MG63 (cell line): ENCODE measurements around the gene MET. TPM values are rescaled to one million over a fixed set of nuclear protein-coding genes. Genes with fewer than 3 reads are reported as not detected.
"Not testable (repeated sequence)": the region's sequence is repeated elsewhere in the genome, so short reads cannot be mapped to it uniquely, and the experiment has no call there.

Experiments used
- DNase-seq: peaks from one replicate; pipeline ENCODE4 v3.0.0-alpha.2; 2020
- H3K27me3 ChIP-seq: fragments of 250-450 bp; sonication (Bioruptor Pico); 2 replicates; pipeline ENCODE4 v1.5.1; 2020; ENCODE audit warnings: mild to moderate bottlenecking, moderate library complexity
- H3K36me3 ChIP-seq: fragments of 250-450 bp; sonication (Bioruptor Pico); 2 replicates; pipeline ENCODE4 v1.5.1; 2020; ENCODE audit warnings: mild to moderate bottlenecking, moderate library complexity
- H3K4me3 ChIP-seq: fragments of 250-450 bp; sonication (Bioruptor Pico); 2 replicates; pipeline ENCODE4 v1.5.1; 2020; ENCODE audit warnings: mild to moderate bottlenecking, moderate library complexity
- H3K9me3 ChIP-seq: fragments of 250-450 bp; sonication (Bioruptor Pico); 2 replicates; pipeline ENCODE4 v1.5.1; 2020; ENCODE audit warnings: mild to moderate bottlenecking, moderate library complexity
- total RNA-seq: library from RNA; depleted of rRNA; stranded (reverse); fragments of >200 nt; shearing (Covaris generic); gene quantifications from 2 replicates; pipeline ENCODE4 v1.2.3, GENCODE V29; 2014; ENCODE audit warnings: low replicate concordance

The MET gene
- total RNA-seq, 1 experiment from 2014 or later, result 46.7 TPM

DNA sequence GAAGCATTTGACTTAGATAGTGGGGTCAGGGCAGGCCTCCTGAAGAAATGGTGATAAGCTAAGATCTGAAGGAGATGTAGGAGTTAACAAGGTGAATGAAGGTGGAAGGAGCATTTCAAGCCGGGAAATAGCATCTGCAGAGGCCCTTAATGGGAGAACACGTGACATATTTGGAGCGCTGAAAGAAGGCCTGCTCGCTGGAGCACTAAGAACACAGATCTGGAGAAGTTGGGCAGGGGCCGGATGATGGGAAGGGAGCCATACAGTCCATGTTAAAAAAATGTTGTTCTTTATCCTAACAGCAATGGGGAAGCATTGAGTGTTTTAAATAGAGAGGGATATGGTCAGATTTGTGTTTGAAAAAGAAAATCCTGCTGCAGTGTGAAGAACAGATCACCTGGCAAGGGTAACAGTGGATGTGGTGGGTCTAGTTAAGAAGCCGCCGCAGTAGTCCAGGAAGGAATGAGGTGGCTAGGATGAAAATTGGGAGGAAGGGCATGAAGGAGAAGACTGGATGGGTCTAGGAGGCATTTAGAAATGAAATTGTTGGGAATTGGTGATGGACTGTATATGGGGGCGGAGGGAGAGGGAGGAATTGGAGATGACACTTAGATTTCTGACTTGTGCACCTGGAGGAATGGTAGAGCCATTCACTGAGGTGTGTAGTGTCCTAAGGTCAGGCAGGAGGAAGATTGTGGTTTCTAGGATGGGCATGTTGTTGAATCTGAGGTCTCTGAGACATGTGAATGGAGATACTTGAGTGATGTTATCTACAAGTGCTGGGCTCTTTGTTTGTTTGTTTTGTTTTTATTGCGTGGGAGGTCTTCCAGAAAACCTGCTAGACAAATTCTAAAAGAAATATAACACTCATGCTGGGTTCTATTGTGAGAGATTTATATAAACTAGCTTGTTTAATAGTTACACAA, 58.4 kb downstream of the MET start:
- peaks cover 11% of the 10 kb centered on the region for H3K36me3 ChIP-seq
- no peaks in the 10 kb centered on the region for H3K27me3 ChIP-seq
- no peak overlapping the region for H3K4me3 ChIP-seq
- no peaks in the 10 kb centered on the region for H3K9me3 ChIP-seq
- no peak for DNase-seq

DNA sequence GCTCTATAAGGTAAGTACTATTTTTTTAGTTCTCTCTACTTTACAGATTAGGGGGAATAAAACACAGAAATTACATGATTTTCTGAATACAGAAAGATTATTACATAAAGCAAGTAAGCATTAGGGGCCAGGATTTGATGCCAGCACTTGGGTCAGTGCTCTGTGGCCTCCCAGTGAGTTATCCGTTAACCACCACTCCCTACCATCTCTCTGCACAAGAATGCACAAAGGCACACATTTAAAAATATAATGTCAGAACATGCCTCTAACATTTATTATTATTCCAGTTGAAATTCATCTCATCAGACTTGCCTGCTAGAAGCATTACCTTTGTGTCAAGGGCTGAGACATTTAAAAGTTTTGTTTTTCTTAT, 59.0 kb downstream of the MET start:
- H3K27me3 ChIP-seq, result no peaks in the 10 kb centered on the region
- peaks cover 11% of the 10 kb centered on the region for H3K36me3 ChIP-seq
- no peaks in the 10 kb centered on the region for H3K9me3 ChIP-seq
- DNase-seq, result no peak
- H3K4me3 ChIP-seq, result no peak overlapping the region

DNA sequence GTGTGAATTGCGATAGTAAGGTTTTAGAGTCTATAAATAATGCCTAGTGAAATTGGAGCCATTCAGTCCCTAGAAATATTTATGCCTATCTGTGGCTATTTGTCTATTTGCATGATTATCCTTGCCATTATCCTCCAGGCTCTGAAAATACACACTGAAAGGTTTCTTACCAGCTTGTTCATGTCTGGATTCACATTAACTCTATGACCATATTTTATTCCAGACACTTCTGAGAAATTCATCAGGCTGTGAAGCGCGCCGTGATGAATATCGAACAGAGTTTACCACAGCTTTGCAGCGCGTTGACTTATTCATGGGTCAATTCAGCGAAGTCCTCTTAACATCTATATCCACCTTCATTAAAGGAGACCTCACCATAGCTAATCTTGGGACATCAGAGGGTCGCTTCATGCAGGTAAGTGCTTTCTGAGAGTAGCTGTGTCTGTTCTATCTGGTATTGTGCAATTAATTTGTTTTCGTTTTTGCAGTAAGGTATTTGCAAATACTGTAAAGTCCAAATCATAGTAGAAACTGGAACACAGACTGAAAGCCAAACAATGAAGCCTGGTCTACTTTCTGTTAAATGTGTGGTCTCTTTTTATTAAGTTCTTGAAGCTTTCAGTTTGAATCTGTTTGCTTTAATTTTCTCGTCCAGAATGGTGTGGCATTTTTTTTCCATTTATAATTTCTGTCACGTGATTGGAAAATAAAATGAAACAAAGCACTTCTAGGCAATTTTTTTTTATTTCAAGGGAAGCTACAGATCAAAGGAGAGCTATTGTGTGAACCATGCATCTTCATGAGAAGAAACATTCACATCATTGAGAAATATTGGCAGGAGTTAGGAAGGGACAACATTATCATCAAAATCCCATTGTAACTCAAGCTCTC, 59.7 kb downstream of the MET start:
- Histone ChIP-seq H3K27me3 (no peaks in the 10 kb centered on the region), H3K4me3 (no peak overlapping the region), H3K36me3 (peaks cover 11% of the 10 kb centered on the region), H3K9me3 (no peaks in the 10 kb centered on the region)
- DNase-seq, result no peak

DNA sequence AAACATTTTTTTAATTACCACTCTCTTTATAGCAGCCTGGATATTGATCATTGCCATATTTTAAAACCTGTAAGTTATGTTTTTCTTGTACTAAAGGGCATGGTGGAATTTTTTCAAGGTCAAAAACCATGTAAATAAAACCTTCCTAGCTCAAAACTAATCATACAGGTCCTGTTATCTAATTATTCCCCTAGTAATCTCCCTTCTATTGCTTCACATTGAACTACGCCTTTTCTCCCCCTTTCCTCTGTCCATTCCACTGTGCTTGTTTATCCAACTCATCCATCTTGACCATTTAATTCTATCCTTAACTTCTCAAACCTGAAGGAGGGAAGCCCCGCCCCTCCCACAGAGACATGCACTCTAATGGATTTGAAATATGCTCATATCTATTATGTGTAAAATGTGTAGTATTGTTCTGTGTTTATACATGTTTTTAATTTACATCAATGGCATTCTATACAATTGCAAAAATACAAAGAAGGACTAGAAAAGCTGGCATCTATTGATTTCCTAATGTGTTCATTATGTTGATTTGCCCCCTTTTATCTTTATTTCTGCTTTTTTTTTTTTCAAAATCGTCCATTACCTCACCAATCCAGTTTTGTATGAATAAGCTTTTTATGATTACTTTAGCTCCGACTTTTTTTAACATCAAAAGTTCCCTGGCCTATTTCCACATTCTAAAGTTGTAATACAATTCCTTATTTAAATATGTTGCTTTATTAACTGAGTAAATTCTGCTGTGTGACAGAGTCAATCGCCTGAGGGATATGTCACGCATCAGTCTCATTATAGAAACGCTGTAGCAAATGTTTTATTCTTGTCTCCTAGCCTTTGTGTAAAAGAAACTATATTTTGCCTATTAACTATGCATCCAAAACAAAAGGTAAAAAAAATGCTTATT, 61.0 kb downstream of the MET start:
- Histone ChIP-seq H3K9me3 (no peaks in the 10 kb centered on the region), H3K4me3 (no peak overlapping the region), H3K27me3 (no peaks in the 10 kb centered on the region), H3K36me3 (peaks cover 15% of the 10 kb centered on the region)
- no peak for DNase-seq

DNA sequence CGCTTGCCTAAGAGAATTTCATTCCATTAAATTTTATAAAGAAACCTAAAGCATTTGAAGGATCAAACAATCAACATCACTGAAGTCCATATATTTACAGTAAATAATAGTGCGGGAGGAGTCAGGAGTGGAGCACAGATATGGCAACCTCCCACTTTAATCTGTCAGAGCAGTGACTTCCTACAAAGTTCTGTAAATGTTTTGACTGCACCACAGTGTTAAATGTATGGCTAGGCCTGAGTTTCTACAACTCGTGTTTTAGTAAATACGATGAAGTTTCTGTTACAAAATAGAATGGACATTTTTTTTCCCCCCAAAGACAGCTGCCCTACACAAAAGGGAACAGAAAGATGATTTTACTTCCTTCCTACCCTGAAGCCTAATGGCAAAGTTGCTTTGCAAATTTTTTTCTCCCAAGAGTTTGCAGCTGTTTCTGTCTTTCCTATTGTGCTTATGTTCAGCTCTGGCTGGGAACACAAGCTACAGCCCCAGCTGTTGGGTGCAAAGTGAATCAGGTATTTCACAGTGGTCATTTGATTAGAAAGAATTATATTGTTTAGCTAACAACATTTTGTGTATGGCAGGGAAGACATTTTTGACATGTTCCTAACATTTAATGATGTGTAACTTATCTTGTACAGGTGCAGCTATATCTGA, 62.1 kb downstream of the MET start:
- H3K9me3 ChIP-seq, result no peaks in the 10 kb centered on the region
- H3K4me3 ChIP-seq, result no peak overlapping the region
- peaks cover 13% of the 10 kb centered on the region for H3K36me3 ChIP-seq
- DNase-seq, result no peak
- no peaks in the 10 kb centered on the region for H3K27me3 ChIP-seq

GRCh38 chr7:116734710-116735109, 62.7 kb downstream of the MET start:
- no peak for DNase-seq
- Histone ChIP-seq H3K27me3 (no peaks in the 10 kb centered on the region), H3K9me3 (no peaks in the 10 kb centered on the region), H3K4me3 (no peak overlapping the region), H3K36me3 (peaks cover 18% of the 10 kb centered on the region)

GRCh38 chr7:116736927-116737715, 65.1 kb downstream of the MET start:
- Histone ChIP-seq H3K9me3 (no peaks in the 10 kb centered on the region), H3K27me3 (no peaks in the 10 kb centered on the region), H3K4me3 (no peak overlapping the region), H3K36me3 (peaks cover 36% of the 10 kb centered on the region)
- no peak for DNase-seq

- Histone ChIP-seq H3K9me3 (no peaks in the 10 kb centered on the region), H3K4me3 (no peak overlapping the region), H3K36me3 (peaks cover 37% of the 10 kb centered on the region), H3K27me3 (no peaks in the 10 kb centered on the region)
- DNase-seq, result no peak
Observed at GRCh38 chr7:116738378-116738777, 66.4 kb downstream of the MET start.

DNA sequence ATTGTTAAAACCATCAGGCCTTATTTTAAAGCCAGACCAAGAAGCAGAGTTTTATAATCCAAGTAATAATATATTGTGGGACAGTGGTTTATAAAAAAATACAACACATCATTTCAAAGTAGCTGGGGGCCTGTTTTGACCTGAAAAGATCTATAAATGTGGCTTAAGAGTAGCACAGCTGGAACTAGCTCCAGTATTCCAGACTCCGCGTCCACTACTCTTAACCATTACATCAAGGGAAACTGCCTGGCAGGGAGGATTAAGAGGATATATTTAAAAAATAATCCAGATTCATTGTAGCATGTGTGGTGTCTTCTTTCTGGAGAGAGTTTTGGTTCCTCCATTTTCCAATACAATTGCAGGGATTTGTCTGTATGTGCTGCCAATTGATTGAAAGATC, 67.3 kb downstream of the MET start:
- H3K4me3 ChIP-seq, result no peak overlapping the region
- no peaks in the 10 kb centered on the region for H3K27me3 ChIP-seq
- no peaks in the 10 kb centered on the region for H3K9me3 ChIP-seq
- H3K36me3 ChIP-seq, result peaks cover 44% of the 10 kb centered on the region
- no peak for DNase-seq

GRCh38 chr7:116740231-116740630, 68.2 kb downstream of the MET start:
- Histone ChIP-seq H3K9me3 (no peaks in the 10 kb centered on the region), H3K4me3 (no peak overlapping the region), H3K36me3 (peaks cover 46% of the 10 kb centered on the region), H3K27me3 (no peaks in the 10 kb centered on the region)
- DNase-seq, result no peak

DNA sequence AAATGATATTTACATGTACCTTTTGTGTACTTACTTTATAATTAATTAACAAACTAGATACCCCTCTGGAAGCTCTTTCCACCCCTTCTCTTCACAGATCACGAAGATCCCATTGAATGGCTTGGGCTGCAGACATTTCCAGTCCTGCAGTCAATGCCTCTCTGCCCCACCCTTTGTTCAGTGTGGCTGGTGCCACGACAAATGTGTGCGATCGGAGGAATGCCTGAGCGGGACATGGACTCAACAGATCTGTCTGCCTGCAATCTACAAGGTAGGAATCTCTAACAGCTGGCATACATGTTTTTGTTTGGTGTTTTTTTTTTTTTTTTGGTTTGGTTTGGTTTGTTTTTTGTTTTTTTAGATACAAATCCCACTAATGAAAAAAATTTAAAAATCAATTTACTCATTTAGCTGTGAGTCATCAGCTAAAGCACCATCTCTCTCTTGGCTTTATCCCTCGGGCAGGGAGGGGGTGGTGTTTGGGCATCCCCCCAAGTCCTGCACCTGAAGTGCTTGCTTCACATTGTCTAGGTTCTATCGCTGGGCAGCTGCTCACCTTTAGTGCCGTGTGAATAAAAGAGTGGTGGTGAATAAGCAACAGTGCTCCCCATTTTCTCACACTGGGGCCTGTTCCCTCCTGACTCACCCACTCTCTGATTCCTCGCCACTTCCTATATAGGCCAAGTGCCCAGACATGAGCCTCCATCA, 68.9 kb downstream of the MET start:
- H3K4me3 ChIP-seq, result no peak overlapping the region
- DNase-seq, result no peak
- H3K36me3 ChIP-seq, result peaks cover 46% of the 10 kb centered on the region
- H3K27me3 ChIP-seq, result no peaks in the 10 kb centered on the region
- H3K9me3 ChIP-seq, result 0 out of 2 replicates have a peak, but pooled peaks cover under 1% of the 10 kb centered on the region

DNA sequence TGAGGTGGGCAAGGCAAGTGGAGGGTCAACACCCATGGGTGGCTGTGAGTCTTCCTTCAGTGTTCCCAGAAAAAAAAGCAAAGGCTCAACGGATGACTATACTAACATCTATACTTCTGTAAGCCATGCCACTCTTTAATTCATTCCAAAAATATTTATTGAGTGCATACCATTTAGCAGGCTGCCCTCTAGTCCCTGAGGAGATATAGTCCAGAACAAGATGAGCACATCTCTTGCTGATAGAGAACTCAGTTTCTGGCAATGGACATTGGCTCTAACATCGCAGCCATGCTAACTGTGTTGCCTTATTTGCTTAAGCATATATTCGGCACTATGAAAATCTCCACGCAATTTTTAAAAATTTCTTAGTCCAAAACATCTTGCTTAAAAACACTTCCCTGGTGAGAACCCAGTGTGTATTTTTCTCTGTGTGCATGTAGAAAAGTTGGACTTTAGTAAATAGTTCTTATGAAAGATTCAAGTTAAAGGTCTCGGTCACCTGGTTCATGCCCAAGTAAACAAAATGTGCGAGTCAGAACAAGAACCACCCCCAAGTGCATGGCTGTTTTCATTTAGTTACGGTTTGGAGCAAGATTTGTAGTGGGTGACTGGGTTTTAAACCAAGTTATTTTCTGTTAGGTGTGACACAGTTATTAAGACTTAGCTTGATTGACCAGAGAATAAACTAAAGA, 69.8 kb downstream of the MET start:
- H3K27me3 ChIP-seq, result no peaks in the 10 kb centered on the region
- no peak for DNase-seq
- peaks cover 45% of the 10 kb centered on the region for H3K36me3 ChIP-seq
- no peak overlapping the region for H3K4me3 ChIP-seq
- H3K9me3 ChIP-seq, result peaks cover 4% of the 10 kb centered on the region; the same call in 1 of the 2 replicates

GRCh38 chr7:116742641-116743040, 70.6 kb downstream of the MET start:
- Histone ChIP-seq H3K27me3 (no peaks in the 10 kb centered on the region), H3K4me3 (no peak overlapping the region), H3K9me3 (peaks cover 4% of the 10 kb centered on the region; the same call in 1 of the 2 replicates), H3K36me3 (peaks cover 42% of the 10 kb centered on the region)
- no peak for DNase-seq

- not testable (repeated sequence) for H3K9me3 ChIP-seq, H3K4me3 ChIP-seq, H3K27me3 ChIP-seq, DNase-seq
- peaks cover 42% of the 10 kb centered on the region for H3K36me3 ChIP-seq
Observed at GRCh38 chr7:116743835-116744234, 71.8 kb downstream of the MET start.
